Activated T-helper 2 cell treated with anti-CD3 and anti-CD28 coated beads, Interferon-gamma antibody, Interleukin-2, Interleukin-4, amounts not matched to agents 10 μg/mL and 5 μg/mL and 100 μg/mL, durations not matched to agents 14 hours and 24 hours and 36 hours (primary cell): ENCODE measurements around the gene POU2AF2. TPM values are rescaled to one million over a fixed set of nuclear protein-coding genes. Genes with fewer than 3 reads are reported as not detected.
"Not testable (repeated sequence)": the region's sequence is repeated elsewhere in the genome, so short reads cannot be mapped to it uniquely, and the experiment has no call there.

Experiments used
- DNase-seq: peaks from one replicate; pipeline ENCODE4 v3.0.0; 2021; ENCODE audit warnings: low spot score
- H3K27ac Mint-ChIP-seq: one replicate; pipeline ENCODE4 v1.8.0; 2021; ENCODE audit warnings: mixed read lengths
- H3K27me3 Mint-ChIP-seq: one replicate; pipeline ENCODE4 v1.8.0; 2021; ENCODE audit warnings: low read depth, mixed read lengths
- H3K36me3 Mint-ChIP-seq: one replicate; pipeline ENCODE4 v1.8.0; 2021; ENCODE audit warnings: low read depth, mixed read lengths
- H3K4me1 Mint-ChIP-seq: one replicate; pipeline ENCODE4 v1.8.0; 2021; ENCODE audit warnings: low read depth, mixed read lengths
- H3K4me3 Mint-ChIP-seq: one replicate; pipeline ENCODE4 v1.8.0; 2021; ENCODE audit warnings: low read depth, mild to moderate bottlenecking, moderate library complexity, mixed read lengths
- H3K9me3 Mint-ChIP-seq: one replicate; pipeline ENCODE4 v1.8.0; 2021; ENCODE audit warnings: mixed read lengths
- intact Hi-C: fragments of 100-400 bp; cut with micrococcal nuclease; formaldehyde crosslinking; loops from one replicate; pipeline ENCODE4 v1.15.1; 2023
- total RNA-seq: library from RNA; stranded (reverse); gene quantifications from 2 replicates; pipeline ENCODE4 v1.2.3, GENCODE V29; 2022

POU2AF2 gene
- total RNA-seq, 1 donor from 2014 or later: not detected

DNA sequence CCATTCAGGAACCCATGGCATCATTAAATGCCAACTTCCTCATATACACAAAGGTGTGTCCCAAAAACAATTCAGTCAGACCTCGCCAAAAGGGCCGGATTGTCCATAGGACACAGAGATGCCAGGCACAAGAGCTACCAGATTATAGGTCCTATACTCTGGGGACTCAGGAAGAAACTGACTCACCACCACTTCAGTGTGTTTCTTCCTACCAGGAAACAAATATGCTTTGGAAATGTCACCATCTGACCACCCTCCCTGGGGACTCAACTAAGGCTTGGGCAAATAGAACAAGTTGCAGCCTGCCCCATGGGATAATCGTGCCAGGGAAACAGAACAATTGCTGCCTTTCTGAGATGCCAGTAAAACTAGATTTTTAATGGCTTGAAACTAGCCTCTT lies 64.6 kb downstream of the POU2AF2 start:
- intact Hi-C loops: no loop called here
- peaks cover 33% of the 10 kb centered on the region for H3K27me3 Mint-ChIP-seq
- H3K4me3 Mint-ChIP-seq: no peak overlapping the region
- H3K9me3 Mint-ChIP-seq: peaks cover 4% of the 10 kb centered on the region
- DNase-seq: no peak
- no peak overlapping the region for H3K27ac Mint-ChIP-seq
- no peaks in the 10 kb centered on the region for H3K4me1 Mint-ChIP-seq
- H3K36me3 Mint-ChIP-seq: no peaks in the 10 kb centered on the region

DNA sequence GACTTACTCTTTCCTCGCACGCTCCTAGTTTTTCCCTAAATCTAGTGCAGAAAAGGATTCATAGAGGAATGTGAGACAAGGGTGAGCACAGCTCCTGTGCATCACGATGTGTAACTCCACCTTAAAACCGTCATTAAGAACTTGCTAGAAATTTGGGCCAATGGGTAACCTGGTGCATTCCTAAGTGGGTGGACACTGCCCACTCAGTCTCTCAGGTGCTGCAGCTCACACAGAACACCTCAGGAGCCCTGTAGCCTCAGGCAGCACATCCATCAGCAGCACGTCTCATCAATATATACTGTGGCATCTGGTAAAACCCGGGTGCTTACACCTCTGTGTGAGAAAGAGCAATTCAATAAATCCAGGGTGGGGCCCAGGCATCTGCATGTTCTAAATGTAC lies 65.2 kb downstream of the POU2AF2 start:
- Mint-ChIP-seq H3K4me3 (no peak overlapping the region), H3K27ac (no peak overlapping the region), H3K36me3 (no peaks in the 10 kb centered on the region), H3K27me3 (peaks cover 29% of the 10 kb centered on the region), H3K9me3 (peaks cover 4% of the 10 kb centered on the region), H3K4me1 (no peaks in the 10 kb centered on the region)
- DNase-seq: no peak
- intact Hi-C loops: no loop called here

DNA sequence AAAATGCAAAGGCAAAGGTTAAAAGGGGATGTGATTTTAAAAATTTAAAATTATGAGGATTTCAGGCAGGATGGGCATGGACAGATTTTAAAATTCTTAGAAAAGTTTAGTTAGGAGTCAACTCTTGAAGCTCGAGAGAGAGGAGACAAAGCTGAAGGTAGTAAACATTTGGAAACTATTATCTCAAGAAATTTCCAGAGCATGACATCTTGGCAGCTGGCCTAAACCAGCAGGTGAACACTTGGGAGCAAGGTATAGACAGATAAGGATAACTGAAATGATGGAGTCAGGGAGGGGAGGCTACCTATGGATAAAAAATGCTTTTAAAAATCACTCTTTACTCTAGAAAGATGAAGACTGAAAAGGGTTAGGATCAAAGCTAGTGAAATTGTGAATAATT lies 66.6 kb downstream of the POU2AF2 start:
- H3K27ac Mint-ChIP-seq: no peak overlapping the region

DNA sequence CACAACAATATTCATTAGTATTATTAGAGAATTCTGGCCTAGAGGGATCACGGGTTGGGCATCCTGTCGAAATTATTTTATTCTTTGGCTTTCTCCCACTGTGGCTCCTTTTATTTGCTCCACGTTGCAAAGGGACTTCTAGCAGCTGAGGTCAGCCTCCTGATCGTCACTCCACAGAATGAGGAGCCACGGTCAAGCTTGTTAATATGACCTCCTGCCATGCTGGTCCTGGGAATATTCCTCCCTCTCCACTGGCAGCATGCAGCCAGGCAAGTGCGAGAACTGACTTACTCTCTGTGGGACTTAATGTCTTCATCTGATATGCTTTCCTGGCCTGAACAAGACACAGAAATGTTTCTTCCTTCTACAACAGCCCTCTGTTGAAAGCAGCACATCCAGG lies 73.8 kb downstream of the POU2AF2 start:
- Mint-ChIP-seq H3K27me3 (peaks cover 13% of the 10 kb centered on the region), H3K4me3 (no peak overlapping the region), H3K36me3 (no peaks in the 10 kb centered on the region), H3K4me1 (no peaks in the 10 kb centered on the region), H3K9me3 (no peaks in the 10 kb centered on the region), H3K27ac (no peak overlapping the region)
- intact Hi-C loops: no loop called here
- DNase-seq: no peak

More for the DNA sequence above, 66.6 kb downstream of the POU2AF2 start:
- intact Hi-C loops: no loop called here
- DNase-seq: no peak
- H3K36me3 Mint-ChIP-seq: no peaks in the 10 kb centered on the region
- H3K9me3 Mint-ChIP-seq: peaks cover 4% of the 10 kb centered on the region
- no peak overlapping the region for H3K4me3 Mint-ChIP-seq
- H3K4me1 Mint-ChIP-seq: no peaks in the 10 kb centered on the region
- peaks cover 20% of the 10 kb centered on the region for H3K27me3 Mint-ChIP-seq

DNA sequence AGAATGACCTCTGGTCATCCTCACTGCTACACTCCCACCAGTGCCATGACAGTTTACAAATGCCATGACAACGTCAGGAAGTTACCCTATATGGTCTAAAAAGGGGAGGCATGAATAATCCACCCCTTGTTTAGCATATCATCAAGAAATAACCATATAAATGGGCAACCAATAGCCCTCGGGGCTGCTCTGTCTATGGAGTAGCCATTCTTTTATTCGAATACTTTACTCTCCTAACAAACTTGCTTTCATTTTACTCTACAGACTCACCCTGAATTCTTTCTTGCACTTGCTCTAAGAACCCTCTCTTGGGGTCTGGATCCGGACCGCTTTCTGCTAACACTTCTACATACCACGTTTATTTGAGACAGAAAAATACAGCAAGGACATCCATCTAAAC lies 74.7 kb downstream of the POU2AF2 start:
- H3K27ac Mint-ChIP-seq, H3K4me1 Mint-ChIP-seq, H3K4me3 Mint-ChIP-seq, H3K9me3 Mint-ChIP-seq, H3K27me3 Mint-ChIP-seq, intact Hi-C loops, H3K36me3 Mint-ChIP-seq, DNase-seq: not testable (repeated sequence)

DNA sequence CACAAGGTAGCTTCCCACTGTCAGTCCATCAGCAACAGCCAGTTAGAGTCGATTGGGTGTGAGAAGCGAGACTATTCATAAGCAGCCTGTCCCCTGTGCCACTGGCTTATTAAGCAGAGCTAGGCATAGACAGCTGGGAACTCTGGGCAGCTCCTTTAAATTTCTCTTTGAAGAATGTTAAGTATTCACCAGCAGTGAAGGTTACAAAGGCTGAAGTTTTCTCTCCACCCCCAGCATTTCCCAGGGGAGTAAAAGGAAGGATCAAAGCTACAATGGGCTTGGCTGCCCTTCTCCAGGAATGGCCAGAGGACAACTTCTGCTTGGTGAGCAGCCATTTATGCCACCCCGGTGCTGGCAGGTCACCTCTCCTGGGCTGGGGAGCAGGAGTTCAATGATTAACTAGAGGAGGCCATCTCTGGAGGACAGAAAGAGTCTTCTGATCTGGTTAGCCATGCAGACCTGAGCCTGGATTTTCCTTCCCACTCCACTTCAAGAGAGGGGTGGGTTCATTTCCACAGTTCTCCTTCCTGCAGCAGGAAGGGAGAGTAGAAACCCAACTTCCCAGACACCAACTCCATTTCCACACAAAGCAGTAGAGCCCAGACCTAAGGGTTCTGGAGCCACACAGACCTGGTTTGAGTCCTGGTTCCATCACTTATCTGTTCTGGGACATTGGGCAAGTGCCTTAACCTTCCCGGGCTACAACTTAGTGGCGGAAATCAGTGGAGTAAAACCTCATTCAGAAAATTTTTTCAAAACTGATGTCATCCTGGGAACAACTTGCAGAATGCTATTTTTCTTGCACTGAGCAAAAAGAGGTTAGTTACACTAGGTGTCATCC lies 75.4 kb downstream of the POU2AF2 start:
- DNase-seq: no peak
- intact Hi-C loops: no loop called here
- Mint-ChIP-seq H3K4me3 (no peak overlapping the region), H3K9me3 (no peaks in the 10 kb centered on the region), H3K27ac (no peak overlapping the region), H3K27me3 (peaks cover 10% of the 10 kb centered on the region), H3K36me3 (no peaks in the 10 kb centered on the region), H3K4me1 (no peaks in the 10 kb centered on the region)

DNA sequence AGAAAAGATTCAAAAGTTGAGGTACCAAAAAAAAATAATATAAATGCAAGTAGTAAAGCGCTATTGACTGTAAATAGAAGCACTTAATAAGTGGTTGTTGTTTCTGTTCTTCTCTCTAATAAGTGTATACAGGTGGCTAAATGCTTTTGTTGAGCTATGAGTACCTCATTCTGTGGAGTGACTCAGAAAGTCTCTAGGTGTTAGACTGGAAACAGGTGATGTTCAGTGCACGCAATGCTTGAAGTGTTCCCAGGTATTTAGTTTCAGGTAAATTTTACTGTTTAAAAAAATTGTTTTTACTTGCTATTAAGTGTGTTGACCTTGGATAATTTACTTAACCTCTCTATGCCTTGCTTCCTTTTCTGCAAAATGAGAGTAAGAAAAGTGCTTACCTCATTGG lies 77.0 kb downstream of the POU2AF2 start:
- Mint-ChIP-seq H3K4me1 (no peaks in the 10 kb centered on the region), H3K27ac (no peak overlapping the region), H3K27me3 (peaks cover 9% of the 10 kb centered on the region), H3K4me3 (no peak overlapping the region), H3K36me3 (no peaks in the 10 kb centered on the region), H3K9me3 (no peaks in the 10 kb centered on the region)
- intact Hi-C loops: no loop called here
- DNase-seq: no peak

DNA sequence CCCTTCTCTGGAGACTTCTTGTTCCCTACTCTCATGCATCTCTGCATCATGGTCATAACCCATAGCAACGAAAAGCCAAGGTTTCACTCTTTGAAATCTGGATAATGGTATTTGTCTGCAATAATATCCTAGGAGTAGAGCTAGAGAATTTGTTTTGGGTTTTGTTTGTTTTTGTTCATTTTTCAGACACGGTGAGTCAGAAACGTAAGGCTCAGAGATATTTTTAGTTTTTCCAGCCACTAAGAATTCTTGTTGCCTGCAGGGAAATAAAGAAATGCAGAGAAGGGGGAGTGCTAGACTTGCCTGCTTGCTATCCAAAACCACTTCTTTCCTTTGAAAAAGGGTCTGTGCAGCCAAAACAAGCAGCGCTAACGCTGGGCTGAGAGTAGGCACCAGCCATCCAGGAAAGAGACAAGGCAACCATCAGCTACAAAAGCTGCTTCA lies 78.8 kb downstream of the POU2AF2 start:
- H3K27me3 Mint-ChIP-seq: peaks cover 9% of the 10 kb centered on the region
- no peak for DNase-seq
- H3K4me3 Mint-ChIP-seq: no peak overlapping the region
- H3K36me3 Mint-ChIP-seq: no peaks in the 10 kb centered on the region
- H3K27ac Mint-ChIP-seq: no peak overlapping the region
- H3K9me3 Mint-ChIP-seq: no peaks in the 10 kb centered on the region
- intact Hi-C loops: no loop called here
- no peaks in the 10 kb centered on the region for H3K4me1 Mint-ChIP-seq

DNA sequence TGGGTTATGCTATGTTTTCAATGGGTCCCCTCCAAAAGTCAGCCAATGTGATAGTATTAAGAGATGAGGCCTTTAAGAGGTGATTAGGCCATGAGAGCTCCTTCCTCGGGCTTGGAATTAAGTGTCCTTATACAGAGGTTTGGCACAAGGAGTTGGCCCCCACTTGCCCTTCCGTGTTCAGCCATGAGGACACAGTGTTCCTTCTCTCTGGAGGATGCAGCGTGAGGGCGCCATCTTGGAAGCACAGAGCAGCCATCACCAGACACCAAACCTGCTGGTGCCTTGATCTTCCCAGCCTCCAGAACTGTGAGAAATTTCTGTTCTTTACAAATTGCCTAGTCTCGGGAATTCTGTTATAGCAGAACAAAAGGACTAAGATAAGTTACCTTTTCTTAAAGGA lies 79.7 kb downstream of the POU2AF2 start:
- Mint-ChIP-seq H3K27me3 (peaks cover 9% of the 10 kb centered on the region), H3K4me1 (no peaks in the 10 kb centered on the region)

DNA sequence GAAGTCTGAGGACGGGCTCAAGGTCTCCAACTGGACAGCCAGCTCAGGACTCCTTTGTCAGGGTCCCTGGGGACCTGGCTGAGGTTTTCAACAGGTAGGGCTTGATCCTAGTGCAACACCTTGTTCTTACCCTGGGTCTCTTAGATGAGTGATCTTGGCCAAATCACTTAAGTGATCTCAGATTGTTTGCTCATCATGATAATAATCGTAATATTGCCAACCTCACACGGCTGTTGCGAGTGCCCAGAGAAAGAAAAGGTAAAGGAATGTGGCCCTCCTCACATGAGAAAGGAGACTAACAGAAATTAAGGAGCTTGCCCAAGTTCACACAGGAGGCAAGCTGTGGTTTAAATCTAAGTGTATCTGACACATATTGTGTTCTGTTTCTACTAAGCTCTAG lies 81.3 kb downstream of the POU2AF2 start:
- H3K4me1 Mint-ChIP-seq: no peaks in the 10 kb centered on the region
- no peaks in the 10 kb centered on the region for H3K36me3 Mint-ChIP-seq
- no peak overlapping the region for H3K4me3 Mint-ChIP-seq
- peaks cover 9% of the 10 kb centered on the region for H3K27me3 Mint-ChIP-seq
- no peaks in the 10 kb centered on the region for H3K9me3 Mint-ChIP-seq
- intact Hi-C loops: no loop called here
- H3K27ac Mint-ChIP-seq: no peak overlapping the region
- no peak for DNase-seq

More for the DNA sequence above, 79.7 kb downstream of the POU2AF2 start:
- Mint-ChIP-seq H3K4me3 (no peak overlapping the region), H3K36me3 (no peaks in the 10 kb centered on the region), H3K27ac (no peak overlapping the region), H3K9me3 (no peaks in the 10 kb centered on the region)
- intact Hi-C loops: no loop called here
- no peak for DNase-seq

DNA sequence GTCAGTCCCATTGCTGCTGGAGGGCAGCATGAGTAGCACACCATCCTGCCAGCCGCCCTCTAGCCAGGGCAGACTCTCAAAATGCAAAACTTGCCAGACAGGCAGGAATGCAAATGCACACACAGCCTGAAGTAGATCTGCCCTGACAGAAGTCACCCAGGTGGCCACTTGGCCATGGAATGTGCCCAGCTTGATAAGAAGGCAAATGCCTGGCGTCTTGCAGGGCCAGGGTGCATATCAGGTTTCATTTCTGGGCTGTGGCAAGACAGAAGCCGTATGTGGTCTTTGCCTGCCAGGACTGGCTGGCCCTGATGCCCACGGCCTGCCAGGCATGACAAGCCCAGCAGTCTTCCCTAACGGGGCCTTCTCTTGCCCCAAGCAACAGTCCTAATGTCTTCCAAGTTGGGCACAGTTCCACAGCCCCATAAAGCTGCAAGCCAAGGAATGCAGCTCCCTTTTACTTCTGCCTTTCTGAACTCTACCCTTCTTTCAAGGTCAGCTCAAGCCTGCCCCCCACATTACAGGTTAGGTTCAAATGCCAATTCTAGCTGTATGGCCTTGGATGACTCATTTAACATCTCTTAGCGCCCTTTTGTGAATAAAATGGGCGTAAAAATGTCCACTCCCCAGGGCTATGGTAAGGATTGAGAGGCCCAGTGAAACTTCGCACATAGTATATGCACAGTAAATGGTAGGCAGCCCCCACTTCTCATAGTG lies 82.5 kb downstream of the POU2AF2 start:
- Mint-ChIP-seq H3K27ac (no peak overlapping the region), H3K4me3 (no peak overlapping the region), H3K36me3 (no peaks in the 10 kb centered on the region), H3K4me1 (no peaks in the 10 kb centered on the region), H3K27me3 (peaks cover 8% of the 10 kb centered on the region), H3K9me3 (no peaks in the 10 kb centered on the region)
- no peak for DNase-seq
- intact Hi-C loops: no loop called here

DNA sequence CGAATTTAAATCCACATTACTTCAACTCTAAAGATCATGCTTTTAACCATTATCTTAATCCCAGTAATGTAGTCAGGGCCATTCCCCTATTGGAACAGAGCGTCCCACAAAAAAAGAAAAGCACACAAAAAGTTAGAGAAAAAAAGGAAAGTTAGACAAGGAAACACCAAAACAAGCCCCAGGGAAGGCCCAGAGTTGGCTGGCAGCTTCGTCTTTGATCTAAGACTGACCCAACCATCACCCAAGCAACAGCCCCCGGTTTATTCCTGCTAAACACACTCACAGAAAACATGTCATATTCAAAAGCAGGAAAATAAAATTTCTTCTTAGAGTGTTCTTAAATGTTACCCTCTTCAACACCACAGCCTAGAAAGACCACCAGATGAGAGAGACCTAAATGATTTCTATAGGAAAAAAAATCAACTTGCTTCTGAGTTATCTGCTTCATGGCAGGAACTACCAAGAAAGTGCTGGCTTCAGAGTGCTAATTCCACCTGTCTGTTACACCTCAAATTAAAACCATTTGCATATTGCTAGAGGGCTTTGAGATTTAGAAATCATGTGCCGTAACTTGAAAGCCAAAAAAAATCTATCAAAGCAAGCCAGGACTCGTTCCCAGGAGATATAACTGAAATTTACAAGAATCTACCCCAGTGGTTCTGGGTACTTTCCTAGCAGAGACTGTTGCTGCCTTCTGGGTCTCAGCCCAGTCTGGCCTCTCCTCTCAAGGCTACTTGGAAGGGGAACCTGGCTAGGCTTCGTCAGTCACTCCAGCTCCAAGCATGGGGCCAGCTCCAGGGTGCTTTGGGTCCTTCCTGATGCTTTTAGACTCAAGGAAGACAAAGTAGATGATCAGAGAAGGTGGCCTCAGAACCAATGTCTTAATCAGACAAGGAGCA lies 84.0 kb downstream of the POU2AF2 start:
- H3K27me3 Mint-ChIP-seq: peaks cover 6% of the 10 kb centered on the region
- no peaks in the 10 kb centered on the region for H3K9me3 Mint-ChIP-seq
- no peak overlapping the region for H3K27ac Mint-ChIP-seq
- no peak overlapping the region for H3K4me3 Mint-ChIP-seq
- intact Hi-C loops: no loop called here
- no peak for DNase-seq
- H3K36me3 Mint-ChIP-seq: no peaks in the 10 kb centered on the region
- H3K4me1 Mint-ChIP-seq: no peaks in the 10 kb centered on the region
